Measurements from ENCODE around the gene C2orf49.

Gene C2orf49

GRCh38 chr2:105313877-105314276, 23.5 kb upstream of the C2orf49 start:
- ChIA-PET CTCF (no interaction called here), POLR2A (no interaction called here)
- no peak for DNase-seq (ENCODE audit: extremely low spot score)
- TF ChIP-seq PKNOX1 (IDR thresholded peaks at IDR 0.05): no peak
- TF ChIP-seq SP1 (IDR thresholded peaks at IDR 0.05): no peak
- no peak for TF ChIP-seq TARDBP (IDR thresholded peaks at IDR 0.05)
- no peak for TF ChIP-seq HDGF (IDR thresholded peaks at IDR 0.05; ENCODE audit: borderline replicate concordance)
- TF ChIP-seq NFRKB (IDR thresholded peaks at IDR 0.05): no peak
- no peak for TF ChIP-seq FOXK2 (IDR thresholded peaks at IDR 0.05)
- no peak for TF ChIP-seq ELF4 (IDR thresholded peaks at IDR 0.05)
- TF ChIP-seq BHLHE40 (IDR thresholded peaks at IDR 0.05; ENCODE audit: borderline replicate concordance): no peak
- TF ChIP-seq FOXA1 (IDR thresholded peaks at IDR 0.05): no peak
- no peak for TF ChIP-seq FOXM1 (IDR thresholded peaks at IDR 0.05; ENCODE audit: borderline replicate concordance)
- TF ChIP-seq LEF1 (IDR thresholded peaks at IDR 0.05; ENCODE audit: borderline replicate concordance): no peak
- no peak for TF ChIP-seq SUZ12 (IDR thresholded peaks at IDR 0.05)
- TF ChIP-seq ZNF384 (IDR thresholded peaks at IDR 0.05): no peak
- TF ChIP-seq CTBP1 (IDR thresholded peaks at IDR 0.05; ENCODE audit: borderline replicate concordance): no peak
- no peak for TF ChIP-seq ARNT (IDR thresholded peaks at IDR 0.05)
- no peak for TF ChIP-seq L3MBTL2 (conservative IDR thresholded peaks at IDR 0.05)

- POLR2A ChIA-PET: no interaction called here
- TF ChIP-seq PKNOX1 (IDR thresholded peaks at IDR 0.05): no peak
- no peak for TF ChIP-seq L3MBTL2 (conservative IDR thresholded peaks at IDR 0.05)
- TF ChIP-seq BHLHE40 (IDR thresholded peaks at IDR 0.05; ENCODE audit: borderline replicate concordance): no peak
- CTCF ChIA-PET: no interaction called here
- no peak for DNase-seq (ENCODE audit: extremely low spot score)
Measured at GRCh38 chr2:105315314-105315713, 22.0 kb upstream of the C2orf49 start.

GRCh38 chr2:105317937-105318336, 19.4 kb upstream of the C2orf49 start:
- ChIA-PET POLR2A (interaction anchor here (1.3 kb wide), 1 partner anchor 20 kb away, joined by 4 read pairs; the partner anchor contains the start of gene C2orf49), CTCF (interaction anchor here (0.6 kb wide), 1 partner anchor 22 kb away, joined by 6 read pairs; no protein-coding TSS in a partner anchor)
- no peak for DNase-seq (ENCODE audit: extremely low spot score)
- TF ChIP-seq FOXM1 (IDR thresholded peaks at IDR 0.05; ENCODE audit: borderline replicate concordance): no peak
- no peak for TF ChIP-seq SP1 (IDR thresholded peaks at IDR 0.05)
- no peak for TF ChIP-seq ARNT (IDR thresholded peaks at IDR 0.05)
- TF ChIP-seq CTBP1 (IDR thresholded peaks at IDR 0.05; ENCODE audit: borderline replicate concordance): no peak
- no peak for TF ChIP-seq ZNF384 (IDR thresholded peaks at IDR 0.05)
- no peak for TF ChIP-seq BHLHE40 (IDR thresholded peaks at IDR 0.05; ENCODE audit: borderline replicate concordance)
- no peak for TF ChIP-seq HDGF (IDR thresholded peaks at IDR 0.05; ENCODE audit: borderline replicate concordance)
- no peak for TF ChIP-seq TARDBP (IDR thresholded peaks at IDR 0.05)
- no peak for TF ChIP-seq L3MBTL2 (conservative IDR thresholded peaks at IDR 0.05)
- TF ChIP-seq FOXK2 (IDR thresholded peaks at IDR 0.05): no peak
- no peak for TF ChIP-seq FOXA1 (IDR thresholded peaks at IDR 0.05)
- no peak for TF ChIP-seq LEF1 (IDR thresholded peaks at IDR 0.05; ENCODE audit: borderline replicate concordance)
- no peak for TF ChIP-seq NFRKB (IDR thresholded peaks at IDR 0.05)
- TF ChIP-seq SUZ12 (IDR thresholded peaks at IDR 0.05): no peak
- TF ChIP-seq ELF4 (IDR thresholded peaks at IDR 0.05): no peak
- no peak for TF ChIP-seq PKNOX1 (IDR thresholded peaks at IDR 0.05)

GRCh38 chr2:105320651-105321215, 16.6 kb upstream of the C2orf49 start:
- ChIA-PET POLR2A (interaction anchor here (1.3 to 1.7 kb wide), 2 partner anchors 9 to 16 kb away, joined by 6 to 13 read pairs; partner anchors contain the start of genes C2orf49 and TGFBRAP1), CTCF (interaction anchor here (0.7 to 0.9 kb wide), 2 partner anchors 10 to 26 kb away, joined by 3 to 4 read pairs; no protein-coding TSS in a partner anchor)
- peak; percentile 31 for DNase-seq (ENCODE audit: extremely low spot score)

GRCh38 chr2:105321875-105322646, 15.3 kb upstream of the C2orf49 start:
- TF ChIP-seq ARNT (IDR thresholded peaks at IDR 0.05): no peak
- TF ChIP-seq ZNF384 (IDR thresholded peaks at IDR 0.05): no peak
- no peak for TF ChIP-seq BHLHE40 (IDR thresholded peaks at IDR 0.05; ENCODE audit: borderline replicate concordance)
- TF ChIP-seq FOXK2 (IDR thresholded peaks at IDR 0.05): no peak
- no peak for TF ChIP-seq FOXA1 (IDR thresholded peaks at IDR 0.05)
- no peak for TF ChIP-seq CTBP1 (IDR thresholded peaks at IDR 0.05; ENCODE audit: borderline replicate concordance)
- TF ChIP-seq FOXM1 (IDR thresholded peaks at IDR 0.05; ENCODE audit: borderline replicate concordance): no peak
- TF ChIP-seq L3MBTL2 (conservative IDR thresholded peaks at IDR 0.05): no peak
- TF ChIP-seq SUZ12 (IDR thresholded peaks at IDR 0.05): no peak
- TF ChIP-seq SP1 (IDR thresholded peaks at IDR 0.05): no peak
- no peak for TF ChIP-seq ELF4 (IDR thresholded peaks at IDR 0.05)
- no peak for TF ChIP-seq HDGF (IDR thresholded peaks at IDR 0.05; ENCODE audit: borderline replicate concordance)
- no peak for TF ChIP-seq PKNOX1 (IDR thresholded peaks at IDR 0.05)
- no peak for TF ChIP-seq TARDBP (IDR thresholded peaks at IDR 0.05)
- no peak for TF ChIP-seq LEF1 (IDR thresholded peaks at IDR 0.05; ENCODE audit: borderline replicate concordance)
- no peak for TF ChIP-seq NFRKB (IDR thresholded peaks at IDR 0.05)
- no peak for DNase-seq (ENCODE audit: extremely low spot score)
- ChIA-PET CTCF (no interaction called here), POLR2A (interaction anchor here (1.2 kb wide), 1 partner anchor 15 kb away, joined by 5 read pairs; the partner anchor contains the start of gene C2orf49)

More at GRCh38 chr2:105320651-105321215, 16.6 kb upstream of the C2orf49 start:
- no peak for TF ChIP-seq CTBP1 (IDR thresholded peaks at IDR 0.05; ENCODE audit: borderline replicate concordance)
- no peak for TF ChIP-seq LEF1 (IDR thresholded peaks at IDR 0.05; ENCODE audit: borderline replicate concordance)
- peak; percentile 50; the same call in 1 of the 2 replicates for TF ChIP-seq ZNF384 (IDR thresholded peaks at IDR 0.05)

All from HEK293T (cell line).